D721Med (cell line): ENCODE measurements around the gene PANK4.

Experiments
- DNase-seq: peaks from one replicate; pipeline ENCODE4 v3.0.0; 2011; ENCODE audit warnings: low spot score; ENCODE audit not compliant: insufficient read length
- FAIRE-seq: peaks from 2 replicates; lab custom pipeline; 2011; peaks lifted over from hg19 to GRCh38; lab: Jason Lieb, UNC
- CTCF ChIP-seq: IDR thresholded peaks from 2 replicates; pipeline ENCODE4 v1.5.1; 2012; ENCODE audit warnings: mild to moderate bottlenecking, control low read depth; ENCODE audit not compliant: insufficient read depth; ENCODE audit errors: missing control alignments

Gene PANK4

GRCh38 chr1:2492091-2492490 is 34.3 kb downstream of the PANK4 start:
- no peak for TF ChIP-seq CTCF
- FAIRE-seq (no peak), DNase-seq (no peak)

- DNase-seq = no peak
- no peak for TF ChIP-seq CTCF
- FAIRE-seq = no peak
Measured at GRCh38 chr1:2489615-2490014, 36.8 kb downstream of the PANK4 start.

- FAIRE-seq (no peak), DNase-seq (no peak)
- no peak for TF ChIP-seq CTCF
Measured at GRCh38 chr1:2488688-2489087, 37.7 kb downstream of the PANK4 start.

- DNase-seq = no peak
- no peak for TF ChIP-seq CTCF
- no peak for FAIRE-seq
Measured at GRCh38 chr1:2486558-2486957, 39.8 kb downstream of the PANK4 start.

DNA sequence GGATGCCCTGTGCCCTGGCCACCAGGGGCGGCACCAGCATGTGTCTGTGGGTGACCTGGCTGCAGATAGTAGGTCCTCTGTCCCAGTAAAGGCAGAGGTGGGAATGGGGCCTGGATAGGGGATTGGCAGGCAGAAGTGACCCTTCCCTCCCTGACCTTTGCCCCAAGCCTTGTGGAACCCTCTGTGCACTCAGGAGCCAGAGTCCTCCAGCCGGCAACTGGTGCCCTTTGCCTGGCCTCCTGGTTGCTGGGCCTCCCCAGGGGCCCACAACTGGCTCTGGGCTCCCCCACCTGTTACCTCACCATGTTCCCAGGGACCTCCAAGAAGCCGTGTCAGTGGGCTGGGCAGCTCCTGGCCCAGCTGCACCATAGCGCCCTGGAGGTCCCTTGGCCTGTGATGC is 40.4 kb downstream of the PANK4 start:
- DNase-seq (no peak), FAIRE-seq (no peak)
- TF ChIP-seq CTCF = no peak

- FAIRE-seq (no peak), DNase-seq (no peak)
- no peak for TF ChIP-seq CTCF
Measured at GRCh38 chr1:2483970-2484369, 42.4 kb downstream of the PANK4 start.

DNA sequence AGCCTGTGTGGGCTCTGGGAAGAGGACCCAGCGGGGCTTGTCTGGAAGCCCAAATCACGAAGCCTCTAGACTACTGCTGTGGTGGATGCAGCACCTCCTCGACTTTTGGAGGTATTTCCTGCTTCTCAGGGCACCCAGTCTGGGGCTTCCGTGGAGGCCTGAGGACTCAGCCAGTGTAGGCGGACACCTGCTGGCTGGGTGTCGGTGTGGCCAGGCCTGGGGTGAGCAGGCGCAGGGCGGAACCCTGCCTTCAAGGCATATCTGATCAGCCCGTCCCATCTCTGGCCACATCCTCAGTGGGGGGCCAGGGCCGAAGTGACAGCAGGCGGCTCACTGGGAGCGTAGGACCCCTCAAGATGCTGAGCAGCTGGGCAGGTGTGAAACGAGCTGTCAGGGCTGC is 43.4 kb downstream of the PANK4 start:
- no peak for TF ChIP-seq CTCF
- FAIRE-seq (no peak), DNase-seq (no peak)
